Forelimb muscle (tissue), 1 donor: ENCODE results near the gene VPREB3. TPM values are rescaled to one million over a fixed set of nuclear protein-coding genes. Genes with fewer than 3 reads are reported as not detected.

Experiments used
- polyA plus RNA-seq: library from polyadenylated mRNA; unstranded; fragments of 120-200 nt; gene quantifications from one replicate; pipeline ENCODE4 v1.2.1, GENCODE V29; 2013; ENCODE audit not compliant: insufficient read length

VPREB3 gene
- polyA plus RNA-seq, 1 donor, result 0.66 TPM

Other genes with a start within 250 kb of the VPREB3 start
- 0.76 TPM for gene IGLL1, start 174.1 kb downstream of the VPREB3 start, polyA plus RNA-seq
- gene DRICH1, start 122.1 kb downstream of the VPREB3 start, polyA plus RNA-seq, result 0.35 TPM
- 1.2 TPM for gene RGL4, start 63.4 kb downstream of the VPREB3 start, polyA plus RNA-seq
- gene ZNF70, start 3.3 kb downstream of the VPREB3 start, polyA plus RNA-seq, result 5.0 TPM
- gene C22orf15, start 8.6 kb upstream of the VPREB3 start, polyA plus RNA-seq, result 0.33 TPM
- 57.6 TPM for gene CHCHD10, start 13.5 kb upstream of the VPREB3 start, polyA plus RNA-seq
- 9.1 TPM for gene MMP11, start 18.4 kb upstream of the VPREB3 start, polyA plus RNA-seq
- gene SMARCB1, start 32.5 kb upstream of the VPREB3 start, polyA plus RNA-seq, result 67.8 TPM
- 0.66 TPM for gene DERL3, start 84.6 kb upstream of the VPREB3 start, polyA plus RNA-seq
- gene SLC2A11, start 103.5 kb upstream of the VPREB3 start, polyA plus RNA-seq, result 9.8 TPM
- 131 TPM for gene MIF, start 140.0 kb upstream of the VPREB3 start, polyA plus RNA-seq
- 3.7 TPM for gene GSTT2B, start 206.8 kb upstream of the VPREB3 start, polyA plus RNA-seq
- gene DDTL, start 212.5 kb upstream of the VPREB3 start, polyA plus RNA-seq, result 4.6 TPM
- 59.2 TPM for gene DDT, start 220.0 kb upstream of the VPREB3 start, polyA plus RNA-seq
- 0.32 TPM for gene GSTT2, start 225.7 kb upstream of the VPREB3 start, polyA plus RNA-seq